ENCODE results near the gene UBA1. TPM values are rescaled to one million over a fixed set of nuclear protein-coding genes. Genes with fewer than 3 reads are reported as not detected.
A peak's percentile ranks its signal among the peaks of the same experiment; 100 is the strongest.

UBA1 gene
- polyA plus RNA-seq, 3 donors from 2014 or later = 146 to 205 (median 167) TPM

DNA sequence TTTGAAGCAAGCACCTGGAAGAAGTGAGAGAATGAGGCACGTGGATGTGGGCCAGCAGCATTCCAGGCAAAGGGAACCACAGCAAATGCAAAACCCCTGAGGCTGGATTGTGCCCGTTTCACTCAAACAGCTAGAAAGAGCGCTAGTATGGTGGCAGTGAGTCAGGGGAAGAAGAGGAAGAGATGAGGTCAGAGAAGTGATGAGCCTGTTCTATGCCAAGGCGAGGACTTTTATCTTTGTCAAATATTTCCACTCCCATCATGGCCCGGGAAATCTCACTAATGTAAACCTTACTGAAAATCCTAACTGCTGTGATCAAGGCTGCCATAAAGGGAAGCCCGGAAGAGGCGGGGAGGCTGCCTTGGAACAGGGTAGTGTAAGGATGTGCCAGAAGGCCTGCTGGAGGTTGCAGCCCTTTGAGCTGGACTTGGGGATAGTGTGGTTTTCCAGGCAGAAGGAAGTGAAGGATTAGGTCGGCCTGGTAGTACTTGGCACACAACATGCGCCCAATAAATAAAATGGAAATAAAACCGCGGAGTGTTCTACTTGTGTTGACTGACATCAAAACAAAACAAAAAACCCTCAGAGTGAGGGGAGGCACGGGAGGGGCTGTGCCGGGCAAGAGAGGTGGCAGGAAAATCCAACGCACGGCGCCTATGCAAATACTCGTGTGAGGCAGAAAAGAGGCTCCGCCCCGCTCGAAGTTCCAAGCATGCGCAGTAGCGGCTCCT lies 23.7 kb downstream of the UBA1 start:
- no peaks in the 10 kb centered on the region for H3K9me3 Mint-ChIP-seq
- H3K27ac Mint-ChIP-seq = peak overlapping the region; percentile 98 to 99 (median 98)
- H3K36me3 Mint-ChIP-seq = peaks cover 0 to 41% (median 18%) of the 10 kb centered on the region in 3 donors
- peaks cover 35 to 38% of the 10 kb centered on the region in 2 donors for H3K4me1 Mint-ChIP-seq
- H3K27me3 Mint-ChIP-seq (ENCODE audit: low read depth in 3 of 3) = peaks cover 12 to 15% (median 15%) of the 10 kb centered on the region in 3 donors
- no peak for DNase-seq
- peak overlapping the region; percentile 88 to 96 (median 94) for H3K4me3 Mint-ChIP-seq

DNA sequence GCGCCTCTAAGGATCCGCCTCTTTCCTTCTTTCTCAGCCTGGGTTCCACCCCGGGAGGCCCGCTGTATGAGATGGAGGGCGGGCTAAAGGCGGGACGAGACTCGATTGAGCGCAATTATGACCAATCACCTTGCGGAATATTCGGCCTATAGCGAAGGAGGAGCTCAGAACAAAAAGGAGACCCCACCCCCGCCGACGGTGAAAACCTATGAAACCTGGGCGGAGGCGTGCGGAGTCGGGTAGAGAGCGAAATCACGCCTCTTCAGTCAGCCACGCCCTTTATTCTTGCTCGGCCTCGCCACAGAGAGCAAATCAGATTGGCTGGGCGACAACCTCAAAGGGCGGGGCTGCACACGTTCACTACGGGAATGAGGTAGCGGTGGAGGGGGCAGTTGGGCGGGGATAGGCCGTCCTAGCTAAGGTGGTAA lies 24.2 kb downstream of the UBA1 start:
- H3K4me3 Mint-ChIP-seq = peak overlapping the region; percentile 88 to 96 (median 94)
- H3K27ac Mint-ChIP-seq = peak overlapping the region; percentile 98 to 99 (median 98)
- peaks cover 13 to 15% (median 15%) of the 10 kb centered on the region in 3 donors for H3K27me3 Mint-ChIP-seq (ENCODE audit: low read depth in 3 of 3)
- peak; percentile 99 to 100 (median 100) for DNase-seq
- peaks cover 0 to 35% (median 13%) of the 10 kb centered on the region in 3 donors for H3K36me3 Mint-ChIP-seq
- peaks cover 35 to 38% of the 10 kb centered on the region in 2 donors for H3K4me1 Mint-ChIP-seq
- no peaks in the 10 kb centered on the region for H3K9me3 Mint-ChIP-seq

DNA sequence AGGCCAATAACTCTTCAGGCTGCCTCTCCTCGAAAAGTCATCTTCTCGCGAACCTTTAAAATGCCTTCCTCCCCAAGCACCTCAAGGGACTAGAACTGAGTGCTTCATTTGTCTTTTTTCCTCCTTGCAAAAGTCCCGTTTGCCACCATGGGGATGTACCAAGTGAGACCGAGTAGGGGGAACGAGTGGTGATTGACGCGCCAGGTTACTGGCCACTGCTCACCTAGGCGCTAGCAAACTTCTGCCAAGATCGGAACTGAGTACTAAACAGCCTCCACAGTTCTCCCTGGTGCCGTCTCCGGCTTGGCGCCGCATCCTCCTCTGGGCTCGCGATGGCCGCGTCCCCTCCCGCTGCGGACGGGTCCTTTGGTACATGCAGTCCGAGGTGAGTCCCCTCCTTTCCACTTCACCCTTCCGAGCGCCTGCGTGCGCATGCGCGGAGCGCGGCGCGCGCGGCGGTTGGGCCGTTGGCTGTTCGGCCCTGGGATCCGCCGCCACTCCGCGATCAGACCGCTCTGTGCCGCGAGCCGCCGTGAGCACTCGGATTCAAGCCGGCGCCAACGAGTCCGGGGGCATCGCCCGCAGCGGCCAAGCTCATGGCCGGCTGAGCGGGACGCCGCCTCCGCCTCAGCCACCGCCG lies 24.8 kb downstream of the UBA1 start, which contains the start of gene CDK16:
Gene CDK16, plus strand, starts transcription at position 402 of the 640 bp plus-strand sequence. CDS start 4,877 bp downstream, outside the sequence.
- Mint-ChIP-seq H3K36me3 (peaks cover 0 to 32% (median 8%) of the 10 kb centered on the region in 3 donors), H3K4me3 (peak within 1 kb of the TSS; percentile 88 to 96 (median 94)), H3K27me3 (ENCODE audit: low read depth in 3 of 3) (peaks cover 14 to 15% (median 15%) of the 10 kb centered on the region in 3 donors), H3K9me3 (no peaks in the 10 kb centered on the region), H3K4me1 (peaks cover 35 to 38% of the 10 kb centered on the region in 2 donors), H3K27ac (peak within 1 kb of the TSS; percentile 98 to 99 (median 98))
- DNase-seq = peak; percentile 88 to 93 (median 92)

DNA sequence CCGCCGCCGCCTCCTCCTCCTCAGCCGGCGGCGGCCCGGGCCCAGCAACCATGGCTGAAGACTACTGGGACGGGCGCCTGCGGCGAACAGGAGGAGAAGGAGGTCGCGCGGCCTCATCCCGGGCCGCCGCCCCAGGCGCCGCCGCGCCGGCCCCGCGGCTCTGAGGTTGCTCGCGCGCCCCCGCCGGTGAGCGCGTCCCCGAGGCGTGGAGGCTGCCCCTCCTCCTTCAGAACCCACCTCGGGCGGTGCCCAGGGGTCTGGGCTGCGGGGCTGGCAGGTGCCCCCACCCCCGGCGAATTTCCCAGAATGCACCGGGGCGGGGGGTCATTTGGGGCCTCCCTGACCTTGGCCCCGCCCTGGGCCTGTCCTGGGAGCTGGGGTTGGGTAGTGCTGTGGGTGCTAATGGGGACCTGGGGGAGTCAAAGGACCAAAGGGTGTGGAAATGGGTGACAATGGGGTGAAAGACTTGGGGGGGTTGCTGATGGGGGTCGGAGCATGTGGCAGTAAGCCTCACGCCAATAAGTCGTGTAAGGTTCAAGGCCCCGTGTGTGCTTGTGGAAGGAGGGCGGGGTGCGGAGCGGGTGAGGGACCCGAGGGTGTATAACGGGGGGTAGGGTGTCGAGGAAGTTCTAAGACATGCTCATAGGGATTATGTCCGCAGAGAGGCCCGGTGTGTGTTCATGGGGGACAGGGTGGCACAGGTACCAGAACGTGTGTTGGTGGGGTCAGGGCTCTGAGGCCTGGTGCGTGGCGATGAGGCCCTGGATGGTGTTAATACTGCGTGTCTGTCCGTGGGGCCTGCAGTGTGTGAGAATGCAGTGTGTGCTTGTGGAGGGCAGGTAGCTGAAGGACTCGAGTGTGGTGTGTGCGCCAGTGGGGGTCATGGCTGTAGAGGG lies 25.5 kb downstream of the UBA1 start:
- no peaks in the 10 kb centered on the region for H3K9me3 Mint-ChIP-seq
- peaks cover 14 to 15% (median 15%) of the 10 kb centered on the region in 3 donors for H3K27me3 Mint-ChIP-seq (ENCODE audit: low read depth in 3 of 3)
- DNase-seq = peak in 2 of 3 donors; percentile 48 to 58
- H3K36me3 Mint-ChIP-seq = peaks cover 0 to 33% (median 4%) of the 10 kb centered on the region in 3 donors
- H3K4me3 Mint-ChIP-seq = peak overlapping the region; percentile 87 to 95 (median 94)
- H3K4me1 Mint-ChIP-seq = peaks cover 35 to 38% of the 10 kb centered on the region in 2 donors
- H3K27ac Mint-ChIP-seq = peak overlapping the region; percentile 78 to 98 (median 94)

DNA sequence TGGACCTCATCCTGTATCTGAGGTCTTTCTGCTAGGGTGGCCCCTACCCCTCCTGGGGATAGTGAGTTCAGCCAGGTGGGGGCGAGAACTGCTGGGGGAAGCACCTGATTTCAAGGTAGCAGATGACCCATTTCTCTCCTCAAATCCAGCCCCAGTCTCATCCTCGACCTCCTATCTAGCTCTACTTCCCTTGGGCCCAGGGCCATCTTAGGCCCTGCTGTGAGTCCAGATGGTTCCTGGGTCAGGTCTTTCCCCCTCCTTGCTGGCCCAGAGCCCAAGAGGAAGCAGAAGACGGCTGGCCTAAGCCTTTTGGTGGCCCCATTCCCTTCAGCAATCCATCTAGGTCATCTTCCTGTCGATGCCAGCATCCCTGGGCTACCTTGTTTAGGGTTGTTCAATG lies 28.1 kb downstream of the UBA1 start:
- Mint-ChIP-seq H3K27me3 (ENCODE audit: low read depth in 3 of 3) (peaks cover 13 to 19% (median 14%) of the 10 kb centered on the region in 3 donors), H3K36me3 (peaks cover 6 to 35% (median 11%) of the 10 kb centered on the region in 3 donors), H3K27ac (peak overlapping the region in 2 of 6 donors; percentile 6 to 8), H3K4me1 (peaks cover 32% of the 10 kb centered on the region in 2 donors), H3K9me3 (no peaks in the 10 kb centered on the region), H3K4me3 (no peak overlapping the region)
- no peak for DNase-seq

DNA sequence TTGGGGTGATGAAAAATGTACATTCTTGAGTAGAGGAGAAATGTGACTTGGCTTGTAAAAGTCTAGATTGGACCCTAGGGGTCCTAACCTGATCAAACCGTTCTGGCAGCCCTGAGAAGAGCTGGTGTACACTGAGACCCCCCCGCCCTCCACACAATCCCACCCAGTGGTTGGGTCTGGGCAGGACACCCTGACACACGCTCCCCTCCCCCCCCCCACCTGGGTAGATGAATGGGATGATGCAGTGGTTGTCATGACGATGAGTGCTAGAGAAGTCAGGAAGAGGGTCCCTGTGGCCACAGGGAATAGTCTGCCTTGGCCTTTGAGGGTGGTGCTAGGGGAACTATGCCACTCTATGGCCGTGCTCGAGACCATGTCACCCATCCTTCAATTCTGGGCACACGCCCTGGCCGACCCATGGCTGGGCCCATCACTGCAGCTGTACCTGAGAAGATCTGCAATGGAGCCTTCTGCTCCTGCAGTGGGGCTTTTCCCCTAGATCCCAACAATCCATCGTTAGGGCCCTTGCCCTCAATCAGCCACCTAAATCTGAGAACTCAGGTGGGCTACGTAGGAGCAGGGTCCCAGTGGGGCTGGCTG lies 29.2 kb downstream of the UBA1 start:
- peak overlapping the region in 1 of 6 donors; percentile 28 for H3K27ac Mint-ChIP-seq
- H3K36me3 Mint-ChIP-seq = peaks cover 6 to 44% (median 16%) of the 10 kb centered on the region in 3 donors
- H3K4me3 Mint-ChIP-seq = no peak overlapping the region
- H3K4me1 Mint-ChIP-seq = peaks cover 22 to 23% of the 10 kb centered on the region in 2 donors
- H3K9me3 Mint-ChIP-seq = no peaks in the 10 kb centered on the region
- H3K27me3 Mint-ChIP-seq (ENCODE audit: low read depth in 3 of 3) = peaks cover 8 to 17% (median 12%) of the 10 kb centered on the region in 3 donors
- DNase-seq = no peak

DNA sequence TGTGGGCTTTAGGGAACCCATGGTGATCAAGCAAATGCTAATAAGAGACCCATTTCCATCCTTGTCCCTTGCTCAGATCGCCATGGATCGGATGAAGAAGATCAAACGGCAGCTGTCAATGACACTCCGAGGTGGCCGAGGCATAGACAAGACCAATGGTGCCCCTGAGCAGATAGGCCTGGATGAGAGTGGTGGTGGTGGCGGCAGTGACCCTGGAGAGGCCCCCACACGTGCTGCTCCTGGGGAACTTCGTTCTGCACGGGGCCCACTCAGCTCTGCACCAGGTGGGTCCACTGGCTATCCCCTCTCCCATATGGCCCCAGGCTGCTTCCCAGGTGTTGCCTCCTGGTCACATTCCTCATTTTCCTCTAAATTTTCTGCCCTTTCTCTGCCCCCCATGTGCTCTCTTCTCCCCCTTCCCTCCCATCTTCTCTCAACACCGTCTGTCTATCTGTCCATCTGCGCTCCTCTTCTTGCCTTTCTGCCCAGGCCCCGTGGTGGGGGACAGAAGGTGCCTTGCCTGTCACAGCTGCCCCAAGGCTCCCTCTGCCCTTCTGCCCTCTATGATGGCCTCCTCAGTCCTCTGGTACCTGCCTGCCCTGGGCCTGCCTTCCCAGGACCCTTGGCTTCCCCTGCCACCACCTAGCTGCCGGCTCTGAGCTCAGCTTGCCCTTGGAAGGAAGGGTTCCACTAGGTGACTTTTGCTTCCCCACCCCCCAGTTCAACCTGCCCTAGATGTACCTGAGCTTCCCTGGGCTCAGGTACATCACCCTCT lies 30.0 kb downstream of the UBA1 start:
- H3K36me3 Mint-ChIP-seq = peaks cover 6 to 50% (median 22%) of the 10 kb centered on the region in 3 donors
- peaks cover 2 to 10% (median 4%) of the 10 kb centered on the region in 3 donors for H3K27me3 Mint-ChIP-seq (ENCODE audit: low read depth in 3 of 3)
- no peak overlapping the region for H3K4me3 Mint-ChIP-seq
- H3K27ac Mint-ChIP-seq = no peak overlapping the region
- no peak for DNase-seq
- H3K4me1 Mint-ChIP-seq = peaks cover 22 to 23% of the 10 kb centered on the region in 2 donors
- H3K9me3 Mint-ChIP-seq = no peaks in the 10 kb centered on the region

DNA sequence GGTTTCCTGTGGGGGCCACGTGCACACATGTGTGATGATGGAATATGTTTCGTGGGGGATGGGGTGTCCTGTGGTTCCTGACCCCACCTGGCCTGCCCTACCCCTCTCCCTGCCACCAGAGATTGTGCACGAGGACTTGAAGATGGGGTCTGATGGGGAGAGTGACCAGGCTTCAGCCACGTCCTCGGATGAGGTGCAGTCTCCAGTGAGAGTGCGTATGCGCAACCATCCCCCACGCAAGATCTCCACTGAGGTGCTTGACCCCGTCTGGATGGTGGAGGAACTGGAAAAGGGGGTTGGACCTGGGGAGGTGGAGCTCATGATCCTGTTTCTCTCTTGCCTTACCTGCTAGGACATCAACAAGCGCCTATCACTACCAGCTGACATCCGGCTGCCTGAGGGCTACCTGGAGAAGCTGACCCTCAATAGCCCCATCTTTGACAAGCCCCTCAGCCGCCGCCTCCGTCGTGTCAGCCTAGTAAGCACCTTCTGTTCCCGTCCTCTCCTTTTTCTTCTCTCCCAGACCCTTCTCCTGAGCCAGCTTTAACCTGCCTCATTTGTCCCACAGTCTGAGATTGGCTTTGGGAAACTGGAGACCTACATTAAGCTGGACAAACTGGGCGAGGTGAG lies 30.8 kb downstream of the UBA1 start:
- no peak overlapping the region for H3K27ac Mint-ChIP-seq
- H3K4me1 Mint-ChIP-seq = peaks cover 18 to 19% of the 10 kb centered on the region in 2 donors
- peaks cover 2 to 7% (median 2%) of the 10 kb centered on the region in 3 donors for H3K27me3 Mint-ChIP-seq (ENCODE audit: low read depth in 3 of 3)
- DNase-seq = no peak
- H3K9me3 Mint-ChIP-seq = no peaks in the 10 kb centered on the region
- H3K4me3 Mint-ChIP-seq = no peak overlapping the region
- H3K36me3 Mint-ChIP-seq = peaks cover 6 to 55% (median 26%) of the 10 kb centered on the region in 3 donors

DNA sequence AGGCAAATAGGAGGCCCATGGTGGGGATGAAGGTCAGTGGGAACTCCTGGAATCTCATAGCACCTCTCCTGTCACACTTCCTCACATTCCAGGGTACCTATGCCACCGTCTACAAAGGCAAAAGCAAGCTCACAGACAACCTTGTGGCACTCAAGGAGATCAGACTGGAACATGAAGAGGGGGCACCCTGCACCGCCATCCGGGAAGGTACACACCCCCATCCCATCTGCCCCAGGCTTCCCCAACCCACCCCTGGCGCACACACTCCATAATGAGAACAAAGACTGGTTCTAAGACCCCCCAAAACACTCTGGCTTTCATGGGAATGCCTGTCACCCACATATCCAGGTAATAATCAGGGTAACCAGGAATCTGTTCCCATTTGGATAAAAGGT lies 31.3 kb downstream of the UBA1 start:
- Mint-ChIP-seq H3K9me3 (no peaks in the 10 kb centered on the region), H3K27ac (no peak overlapping the region), H3K27me3 (ENCODE audit: low read depth in 3 of 3) (peaks cover 2 to 7% (median 2%) of the 10 kb centered on the region in 3 donors), H3K4me1 (peaks cover 13 to 14% of the 10 kb centered on the region in 2 donors), H3K36me3 (peaks cover 6 to 57% (median 27%) of the 10 kb centered on the region in 3 donors), H3K4me3 (no peak overlapping the region)
- DNase-seq = no peak

DNA sequence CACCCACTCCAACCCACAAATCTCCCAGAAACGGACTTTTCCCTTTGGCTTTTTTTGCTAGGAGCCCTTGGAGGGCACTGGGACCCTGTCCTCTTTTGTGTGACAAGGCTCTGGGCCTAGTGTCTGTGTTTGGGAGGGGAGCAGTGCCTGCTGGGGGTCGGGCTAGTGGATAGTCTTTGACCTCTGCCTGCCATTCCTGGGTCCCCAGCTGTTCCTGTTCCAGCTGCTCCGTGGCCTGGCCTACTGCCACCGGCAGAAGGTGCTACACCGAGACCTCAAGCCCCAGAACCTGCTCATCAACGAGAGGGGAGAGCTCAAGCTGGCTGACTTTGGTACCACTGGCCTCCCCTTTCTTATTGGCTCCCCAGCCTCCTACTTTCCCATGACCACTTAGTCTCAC lies 32.4 kb downstream of the UBA1 start:
- peak overlapping the region in 3 of 6 donors; percentile 25 to 57 (median 46) for H3K27ac Mint-ChIP-seq
- DNase-seq = no peak
- peaks cover 0 to 7% (median 2%) of the 10 kb centered on the region in 3 donors for H3K27me3 Mint-ChIP-seq (ENCODE audit: low read depth in 3 of 3)
- peaks cover 6 to 57% (median 30%) of the 10 kb centered on the region in 3 donors for H3K36me3 Mint-ChIP-seq
- no peaks in the 10 kb centered on the region for H3K9me3 Mint-ChIP-seq
- H3K4me3 Mint-ChIP-seq = no peak overlapping the region
- H3K4me1 Mint-ChIP-seq = peaks cover 1 to 3% of the 10 kb centered on the region in 2 donors

DNA sequence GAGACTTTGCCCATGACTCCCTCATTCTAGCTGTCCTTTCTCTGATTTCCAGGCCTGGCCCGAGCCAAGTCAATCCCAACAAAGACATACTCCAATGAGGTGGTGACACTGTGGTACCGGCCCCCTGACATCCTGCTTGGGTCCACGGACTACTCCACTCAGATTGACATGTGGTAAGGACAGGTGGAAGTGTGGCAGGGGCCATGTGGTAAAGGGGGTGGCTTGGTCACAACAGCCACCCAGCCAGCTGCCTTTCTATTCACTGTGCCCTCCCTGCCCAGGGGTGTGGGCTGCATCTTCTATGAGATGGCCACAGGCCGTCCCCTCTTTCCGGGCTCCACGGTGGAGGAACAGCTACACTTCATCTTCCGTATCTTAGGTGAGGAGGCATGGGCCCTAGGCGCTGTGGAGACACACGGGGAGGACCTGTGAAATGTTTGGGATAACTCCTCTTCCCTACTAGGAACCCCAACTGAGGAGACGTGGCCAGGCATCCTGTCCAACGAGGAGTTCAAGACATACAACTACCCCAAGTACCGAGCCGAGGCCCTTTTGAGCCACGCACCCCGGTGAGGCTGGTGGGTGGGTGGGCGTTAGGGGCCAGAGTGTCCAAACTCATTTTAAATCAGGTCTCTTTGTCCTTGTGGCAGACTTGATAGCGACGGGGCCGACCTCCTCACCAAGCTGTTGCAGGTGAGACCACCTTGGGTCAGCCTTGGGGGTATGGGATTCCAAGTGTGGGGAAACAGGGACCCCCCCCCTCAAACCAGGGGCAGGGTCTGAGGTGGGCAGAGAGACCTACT lies 33.1 kb downstream of the UBA1 start:
- Mint-ChIP-seq H3K36me3 (peaks cover 6 to 57% (median 30%) of the 10 kb centered on the region in 3 donors), H3K4me3 (no peak overlapping the region), H3K27ac (peak overlapping the region in 3 of 6 donors; percentile 25 to 57 (median 46)), H3K27me3 (ENCODE audit: low read depth in 3 of 3) (peaks cover 0 to 7% (median 3%) of the 10 kb centered on the region in 3 donors), H3K4me1 (peaks cover under 1 to 3% of the 10 kb centered on the region in 2 donors), H3K9me3 (no peaks in the 10 kb centered on the region)
- no peak for DNase-seq
